Stimulated activated naive CD4-positive, alpha-beta T cell (primary cell): ENCODE data around the gene PLD1.

ENCODE experiments used
- DNase-seq, 6 experiments: peaks; one replicate each; lab custom pipeline; 2025; lab: John Stamatoyannopoulos, UW

PLD1 gene

DNA sequence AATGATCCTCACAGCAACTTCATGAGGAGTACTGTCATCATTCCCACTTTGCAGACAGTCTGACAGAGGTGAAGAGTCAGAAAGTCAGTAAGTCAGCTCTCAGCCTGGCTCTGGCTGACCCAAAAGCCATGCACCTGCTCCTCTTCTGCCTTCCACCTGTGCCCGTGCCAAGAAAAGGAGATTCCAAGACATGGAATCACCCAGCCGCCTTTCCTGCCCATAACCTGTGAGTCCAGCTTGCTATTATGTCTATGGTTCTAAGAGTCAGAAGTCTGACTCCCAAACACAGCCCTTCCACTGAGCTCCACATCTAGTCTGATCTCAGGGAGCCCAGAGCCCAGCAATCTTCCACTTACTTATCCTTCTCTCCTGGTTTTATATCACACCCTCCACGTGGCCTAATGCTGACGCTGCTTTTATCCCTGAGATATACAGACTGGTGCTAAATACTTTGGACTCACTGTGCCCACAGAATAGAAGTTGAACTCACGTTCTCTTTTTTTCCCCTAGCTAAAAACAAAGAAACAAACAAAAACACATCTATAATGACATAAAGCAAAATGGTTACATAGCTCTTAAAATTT is 66.0 kb downstream of the PLD1 start:
- no peak for DNase-seq

GRCh38 chr3:171743327-171744157 is 66.7 kb downstream of the PLD1 start:
- no peak for DNase-seq

DNA sequence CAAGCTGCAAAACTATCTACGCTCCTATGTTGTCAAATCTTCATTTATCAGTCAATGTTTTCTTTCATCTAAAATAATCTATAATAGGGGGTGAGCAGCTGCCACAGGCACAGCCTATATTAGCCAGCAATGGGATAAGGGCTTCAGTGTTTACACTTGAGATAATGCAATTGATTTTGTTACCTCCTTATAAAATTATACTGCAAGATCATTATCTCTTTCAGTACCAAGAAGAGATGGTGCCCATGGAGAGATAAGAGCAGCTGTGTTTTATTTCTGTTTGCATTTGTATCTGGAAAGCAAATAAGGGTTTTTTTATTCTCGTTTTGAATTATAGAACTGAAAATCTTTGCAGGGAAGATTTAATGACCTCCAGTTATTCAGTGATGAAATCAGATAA is 68.9 kb downstream of the PLD1 start:
- DNase-seq: no peak

- DNase-seq: no peak
Measured at GRCh38 chr3:171736556-171736955, 73.7 kb downstream of the PLD1 start.

- no peak for DNase-seq
Measured at GRCh38 chr3:171733561-171733960, 76.7 kb downstream of the PLD1 start.

DNA sequence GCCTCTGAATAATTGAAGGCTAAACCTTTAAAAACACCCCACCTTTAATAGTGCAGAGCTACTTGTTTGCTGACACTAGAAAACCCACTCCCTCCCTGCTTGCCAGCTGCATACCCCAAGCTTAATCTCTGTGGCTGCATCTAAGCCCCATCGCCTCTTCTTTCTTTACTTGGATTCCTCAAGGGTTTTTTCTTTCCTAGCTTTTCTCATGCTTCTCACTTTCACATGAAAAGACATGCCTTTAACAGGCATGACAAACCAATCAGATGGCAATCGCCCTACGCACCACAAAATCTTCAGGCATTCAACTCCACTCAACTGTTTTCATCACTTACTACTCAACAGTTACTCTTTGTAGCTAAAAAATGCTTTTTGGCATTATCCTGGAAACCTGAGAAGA is 77.5 kb downstream of the PLD1 start:
- no peak for DNase-seq

GRCh38 chr3:171731691-171732090 is 78.6 kb downstream of the PLD1 start:
- DNase-seq: no peak

- DNase-seq: no peak
Measured at GRCh38 chr3:171729452-171730334, 80.6 kb downstream of the PLD1 start.

DNA sequence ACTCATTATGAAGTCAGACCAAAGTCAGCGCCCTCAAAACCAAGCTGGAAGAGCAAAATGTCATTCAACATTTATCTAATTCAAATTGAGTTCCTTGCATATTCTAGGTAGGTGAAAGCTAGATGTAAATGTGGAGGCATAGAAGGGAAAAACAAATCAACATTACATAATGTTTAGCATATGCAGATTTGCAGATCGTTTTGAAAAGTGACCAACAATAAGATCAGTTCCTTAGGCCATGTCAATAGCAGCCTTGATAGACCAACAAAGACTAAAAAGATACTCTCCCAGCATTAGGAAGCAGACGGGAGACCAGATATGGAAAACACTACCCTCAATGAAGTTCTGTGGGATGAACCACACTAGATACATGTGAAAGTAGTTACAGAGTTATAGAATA is 83.0 kb downstream of the PLD1 start:
- no peak for DNase-seq

DNA sequence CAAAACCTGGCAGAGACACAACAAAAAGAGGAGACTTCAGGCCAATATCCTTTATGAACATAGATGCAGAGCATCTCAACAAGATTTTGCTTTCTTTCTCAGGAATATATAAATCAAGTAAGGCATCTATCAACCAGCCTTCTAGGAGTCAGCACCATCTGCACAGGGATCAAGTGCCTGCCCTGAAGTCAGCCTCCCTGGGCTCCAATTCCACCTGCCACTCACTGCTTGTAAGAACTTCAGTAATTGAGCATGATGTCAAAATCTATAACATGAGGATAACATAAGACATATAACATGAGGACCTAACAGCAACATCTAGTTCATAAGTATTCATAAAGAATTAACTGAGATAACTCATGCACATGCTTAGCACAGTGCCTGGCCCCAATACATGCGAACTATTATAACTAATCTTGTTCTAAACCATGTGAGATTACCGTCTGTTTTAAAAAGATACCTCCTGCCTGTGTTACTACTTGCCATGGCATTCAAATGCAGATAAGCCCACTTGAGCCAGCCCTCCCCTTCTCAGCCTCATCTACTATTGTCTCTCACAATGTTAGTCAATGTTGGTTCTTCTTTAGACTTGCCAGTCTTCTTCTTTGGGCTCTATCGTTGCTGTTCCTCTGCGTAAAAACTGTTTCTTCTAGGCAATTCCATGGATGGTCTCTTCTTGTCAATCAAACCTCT is 91.6 kb downstream of the PLD1 start:
- no peak for DNase-seq

DNA sequence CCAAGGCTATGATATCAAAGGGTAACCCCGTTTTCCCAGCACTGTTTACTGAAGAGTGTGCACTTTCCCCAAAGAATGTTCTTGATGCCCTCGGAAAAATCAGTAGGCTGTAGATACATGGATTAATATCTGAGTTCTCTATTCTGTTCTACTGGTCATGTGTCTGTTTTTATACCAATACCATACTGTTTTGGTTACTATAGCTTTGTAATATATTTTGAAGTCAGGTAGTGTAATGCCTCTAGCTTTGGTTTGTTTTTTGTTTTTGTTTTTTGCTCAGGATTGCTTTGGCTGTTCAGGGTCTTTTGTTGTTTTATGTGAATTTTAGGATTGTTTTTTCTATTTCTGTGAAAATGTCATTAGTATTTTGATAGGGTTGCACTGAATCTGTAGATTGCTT is 95.1 kb downstream of the PLD1 start:
- DNase-seq: no peak

- no peak for DNase-seq
Measured at GRCh38 chr3:171712171-171712938, 97.9 kb downstream of the PLD1 start.

DNA sequence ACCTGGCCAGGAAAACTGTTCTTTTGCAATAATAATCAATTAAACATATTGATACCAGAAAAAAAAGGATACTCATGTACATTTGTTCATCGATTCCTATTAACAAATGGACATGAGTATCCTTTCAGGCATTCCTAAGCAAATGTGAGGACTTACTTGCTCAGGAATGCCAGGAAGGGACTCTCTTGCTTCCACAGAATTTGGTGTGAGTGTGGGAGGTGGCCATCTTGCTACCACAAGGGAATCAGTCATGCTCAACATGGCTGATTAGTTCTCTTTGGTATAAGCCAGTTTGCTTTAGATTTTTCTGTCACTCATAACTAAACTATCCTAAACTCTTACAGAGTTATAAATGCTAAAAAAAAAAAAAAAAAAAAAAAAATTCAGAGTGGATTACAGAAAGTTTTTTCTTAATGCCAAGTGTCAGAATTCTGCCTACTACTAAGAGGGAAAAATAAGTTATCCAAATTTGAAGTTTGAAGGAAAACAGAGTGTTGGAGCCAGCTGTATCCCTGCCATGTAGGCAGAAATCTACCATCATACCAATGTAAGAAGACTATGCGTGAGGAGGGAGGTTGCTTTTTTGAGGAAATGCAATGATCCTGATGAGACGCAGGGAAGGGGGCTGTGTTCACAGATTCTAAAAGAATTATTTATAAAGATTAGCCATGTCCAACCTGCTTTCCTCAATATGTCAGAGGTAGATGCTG is 98.7 kb downstream of the PLD1 start:
- no peak for DNase-seq

GRCh38 chr3:171710359-171710758 is 99.9 kb downstream of the PLD1 start:
- no peak for DNase-seq

- DNase-seq: no peak
Measured at GRCh38 chr3:171704814-171705213, 105.5 kb downstream of the PLD1 start.

GRCh38 chr3:171704002-171704401 is 106.3 kb downstream of the PLD1 start:
- peak in 1 of 6 experiments; percentile 1 for DNase-seq

DNA sequence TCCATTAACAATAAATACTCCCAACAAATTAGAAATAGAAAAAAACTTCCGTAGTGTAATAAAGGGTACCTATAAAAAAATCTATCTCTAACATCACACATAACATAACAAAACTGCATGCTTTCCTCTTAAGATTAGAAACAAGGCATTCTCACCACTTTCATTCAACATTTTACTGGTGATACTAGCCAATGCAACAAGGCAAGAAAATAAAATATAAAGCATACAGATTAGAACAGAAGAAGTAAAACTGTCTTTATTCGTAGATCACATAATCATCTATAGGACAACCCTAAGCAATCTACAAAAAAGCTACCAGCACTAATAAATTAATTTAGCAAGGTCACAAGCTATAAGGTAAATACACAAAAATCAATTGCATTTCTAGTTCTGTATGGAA is 107.1 kb downstream of the PLD1 start:
- DNase-seq: no peak

DNA sequence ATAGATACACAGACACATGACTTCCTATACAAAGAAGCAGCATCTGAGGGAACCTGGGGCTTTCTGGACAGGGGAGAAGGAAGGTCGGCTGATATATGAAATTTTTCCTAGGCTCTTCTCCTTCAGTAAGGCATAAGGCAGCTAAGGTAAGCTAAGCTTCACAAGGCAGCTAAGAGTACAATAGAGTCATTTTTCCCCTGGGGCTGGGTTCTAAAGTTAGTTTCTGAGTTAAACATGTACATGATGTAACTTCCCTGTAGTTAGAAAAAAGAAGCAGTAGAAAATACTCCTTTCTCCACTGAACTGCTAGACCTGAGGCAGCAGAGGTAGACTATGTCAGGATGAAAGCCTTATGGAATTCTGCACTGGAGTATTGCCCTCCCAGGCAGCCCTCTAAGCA is 109.6 kb downstream of the PLD1 start:
- DNase-seq: no peak

GRCh38 chr3:171700157-171700556 is 110.1 kb downstream of the PLD1 start:
- DNase-seq: no peak

DNA sequence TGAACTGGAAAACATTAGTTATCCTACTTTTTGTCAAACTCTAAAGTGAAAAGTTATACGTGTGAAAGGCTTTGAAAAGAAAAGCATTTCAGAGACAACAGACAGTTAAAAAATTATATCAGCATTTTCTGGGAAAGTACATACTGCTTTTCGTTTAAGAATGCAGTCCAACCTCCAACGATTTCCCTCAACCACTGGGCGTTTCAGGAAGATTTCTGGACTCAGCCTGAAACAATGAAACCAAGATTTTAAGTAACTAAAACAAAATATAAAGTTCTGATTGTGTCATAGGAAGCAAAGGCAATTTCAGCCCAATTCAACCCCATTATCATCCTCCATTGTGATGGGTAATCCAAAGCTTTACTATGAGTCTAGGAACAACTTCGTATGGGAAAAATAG is 110.7 kb downstream of the PLD1 start:
- DNase-seq: no peak

- DNase-seq: no peak
Measured at GRCh38 chr3:171696805-171697204, 113.5 kb downstream of the PLD1 start.
